T-helper 2 cell (primary cell): ENCODE measurements around the gene EVC2.
"Not testable (repeated sequence)": the region's sequence is repeated elsewhere in the genome, so short reads cannot be mapped to it uniquely, and the experiment has no call there.

ENCODE experiments used
- DNase-seq, 5 experiments: peaks; one replicate each; pipeline versions ENCODE4 v3.0.0 to v3.0.0-alpha.2; 2012 to 2022

EVC2 gene

DNA sequence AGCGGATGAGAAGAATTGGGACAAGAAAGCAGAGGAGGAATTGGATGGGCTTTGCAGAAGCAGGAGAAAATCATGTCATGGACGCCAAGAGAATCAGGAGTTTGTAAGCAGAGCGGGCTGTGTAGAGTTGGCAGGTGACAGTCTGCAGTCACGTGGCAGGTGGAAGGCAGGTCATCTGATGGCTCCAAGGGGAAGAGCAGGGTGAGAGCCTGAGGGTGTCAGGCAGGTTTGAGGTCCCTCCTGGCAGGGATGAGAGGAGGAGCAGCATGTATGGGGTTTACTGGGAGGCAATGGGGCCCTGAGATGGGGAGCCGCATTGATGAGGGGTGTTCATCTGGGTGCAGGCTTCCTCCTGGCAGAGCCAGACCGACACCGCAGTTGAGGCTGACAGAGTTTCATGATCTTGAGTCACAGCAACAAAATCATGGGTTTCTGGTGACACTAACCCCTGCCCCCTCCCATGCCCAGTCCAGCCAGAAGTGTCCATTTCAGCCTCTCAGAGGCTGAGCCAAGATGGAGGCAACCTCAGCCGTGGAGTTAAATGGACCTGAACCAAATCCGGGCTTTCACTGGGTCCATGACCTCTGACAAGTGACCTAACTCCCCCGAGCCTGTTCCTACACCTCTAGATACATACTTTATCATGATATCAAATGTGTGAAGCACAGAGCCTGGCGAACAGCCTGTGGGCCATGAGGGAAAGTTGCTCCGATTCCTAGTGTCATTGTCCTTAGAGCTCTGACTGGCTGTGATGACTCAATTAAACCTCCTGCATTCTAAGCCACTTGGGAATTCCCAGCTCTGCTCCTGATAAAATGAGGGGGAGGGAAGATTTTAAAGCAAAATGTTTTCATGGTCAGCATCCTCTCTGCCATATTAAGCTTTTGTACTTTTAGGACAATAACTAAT lies 38.7 kb upstream of the EVC2 start:
- no peak for DNase-seq

GRCh38 chr4:5746250-5746649 lies 37.9 kb upstream of the EVC2 start:
- no peak for DNase-seq

DNA sequence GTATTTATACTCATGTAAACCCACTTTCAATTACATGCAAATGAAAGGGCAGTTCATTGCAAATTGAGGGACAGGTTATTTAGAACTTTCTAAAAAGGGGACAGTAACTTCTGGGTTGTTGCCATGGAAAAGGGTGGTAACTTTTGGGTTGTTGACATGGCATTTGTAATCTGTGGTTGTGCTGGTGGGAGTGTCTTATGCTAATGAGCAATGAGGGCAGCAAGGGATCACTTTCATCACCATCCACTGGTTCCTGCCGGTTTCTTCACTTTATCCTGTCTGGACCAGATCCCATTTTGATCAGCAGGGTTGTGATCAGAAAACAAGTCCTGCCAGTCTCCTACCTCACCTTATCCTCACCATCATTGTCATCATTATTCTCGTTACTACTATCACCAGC lies 34.6 kb upstream of the EVC2 start:
- no peak for DNase-seq

DNA sequence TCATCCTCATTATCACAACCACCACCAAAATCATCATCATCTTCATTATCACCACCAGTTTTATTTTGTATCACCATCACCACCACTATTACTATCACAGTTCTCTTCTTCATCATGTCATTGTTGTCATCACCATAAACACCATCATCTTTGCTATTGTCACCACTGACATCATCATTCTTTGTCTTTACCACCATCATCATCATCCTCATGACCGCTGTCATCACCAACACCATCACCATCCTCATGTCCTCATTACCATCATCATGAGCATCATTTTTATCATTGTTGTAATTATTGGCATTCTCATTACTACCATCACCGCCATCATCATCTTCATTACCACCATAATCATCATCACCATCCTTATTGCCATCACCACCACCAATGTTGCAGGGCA lies 34.0 kb upstream of the EVC2 start:
- DNase-seq: no peak

- DNase-seq: no peak
Measured at GRCh38 chr4:5738061-5738460, 29.7 kb upstream of the EVC2 start.

GRCh38 chr4:5735463-5735862 lies 27.1 kb upstream of the EVC2 start:
- no peak for DNase-seq

- DNase-seq: no peak
Measured at GRCh38 chr4:5734853-5735252, 26.5 kb upstream of the EVC2 start.

- no peak for DNase-seq
Measured at GRCh38 chr4:5732158-5732557, 23.8 kb upstream of the EVC2 start.

- no peak for DNase-seq
Measured at GRCh38 chr4:5730993-5731990, 22.9 kb upstream of the EVC2 start.

- DNase-seq: no peak
Measured at GRCh38 chr4:5730436-5730835, 22.1 kb upstream of the EVC2 start.

DNA sequence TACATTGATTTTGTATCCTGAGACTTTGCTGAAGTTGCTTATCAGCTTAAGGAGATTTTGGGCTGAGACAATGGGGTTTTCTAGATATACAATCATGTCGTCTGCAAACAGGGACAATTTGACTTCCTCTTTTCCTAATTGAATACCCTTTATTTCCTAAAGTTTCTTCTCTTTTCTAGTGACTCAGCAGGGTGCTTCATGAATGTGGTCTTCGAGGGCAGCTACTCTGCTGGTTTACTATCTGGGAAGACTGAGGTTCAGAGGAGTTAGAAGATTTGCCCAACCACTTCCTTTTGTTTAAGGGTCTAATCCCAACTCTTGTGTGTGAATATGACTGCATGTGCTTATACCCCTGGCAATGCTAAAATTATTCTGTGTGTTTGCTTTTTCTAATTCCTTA lies 20.1 kb upstream of the EVC2 start:
- not testable (repeated sequence) for DNase-seq

DNA sequence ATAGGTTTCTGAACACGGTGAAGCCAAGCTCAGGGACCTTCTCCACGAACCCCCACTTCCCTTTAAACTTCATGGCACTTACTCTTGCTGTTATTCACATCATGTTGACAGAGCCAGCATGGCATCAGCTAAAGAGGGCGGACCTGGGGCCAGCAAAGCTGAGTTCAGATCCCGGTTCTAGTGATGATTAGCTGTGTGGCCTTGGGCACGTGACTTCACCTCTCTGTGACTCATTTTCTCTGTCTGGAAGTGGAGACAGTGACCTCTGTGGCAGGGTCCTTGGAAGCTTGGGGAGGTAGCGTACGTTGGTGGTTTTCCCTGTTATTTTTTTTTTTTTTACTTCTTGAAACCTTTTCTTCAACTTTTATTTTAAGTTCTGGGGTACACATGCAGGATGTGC lies 16.0 kb upstream of the EVC2 start:
- no peak for DNase-seq

DNA sequence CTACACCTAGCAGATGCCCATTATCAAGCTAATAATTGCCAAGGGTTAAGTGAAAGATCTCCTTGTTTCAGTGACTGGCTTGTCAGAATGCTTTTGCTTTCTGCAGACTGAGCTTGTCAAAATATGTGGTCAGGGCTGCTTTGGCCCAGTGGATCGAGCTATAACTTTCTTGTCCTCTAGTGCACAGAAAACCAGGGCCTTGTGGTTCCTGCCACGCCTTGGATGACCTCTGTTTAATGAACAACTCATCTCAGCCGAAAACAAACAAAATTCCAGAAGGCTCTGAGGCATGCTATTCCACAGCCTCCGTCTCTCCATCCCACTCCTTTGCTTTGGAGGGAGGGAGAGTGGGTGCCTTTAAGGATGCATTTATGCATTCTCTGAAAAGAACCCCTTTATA lies 14.0 kb upstream of the EVC2 start:
- no peak for DNase-seq

DNA sequence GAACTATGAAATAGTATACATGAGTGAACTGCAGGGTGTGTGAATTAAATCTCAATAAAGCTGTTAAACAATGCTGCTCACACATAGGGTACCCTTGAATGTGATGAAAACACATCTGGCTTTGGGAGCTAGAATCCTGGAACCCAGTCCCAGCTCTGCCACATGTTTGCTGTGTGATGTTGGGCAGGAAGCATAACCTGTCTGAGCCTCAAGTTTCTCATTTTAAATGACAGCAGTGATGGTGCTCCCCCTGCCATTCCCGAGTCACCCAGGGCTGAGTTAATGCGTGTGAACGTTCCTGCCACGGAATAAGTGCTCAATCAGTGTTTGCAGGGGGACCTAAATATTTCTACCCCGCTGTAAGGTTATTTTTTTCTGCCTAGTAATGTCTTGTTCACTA lies 13.6 kb upstream of the EVC2 start:
- no peak for DNase-seq

DNA sequence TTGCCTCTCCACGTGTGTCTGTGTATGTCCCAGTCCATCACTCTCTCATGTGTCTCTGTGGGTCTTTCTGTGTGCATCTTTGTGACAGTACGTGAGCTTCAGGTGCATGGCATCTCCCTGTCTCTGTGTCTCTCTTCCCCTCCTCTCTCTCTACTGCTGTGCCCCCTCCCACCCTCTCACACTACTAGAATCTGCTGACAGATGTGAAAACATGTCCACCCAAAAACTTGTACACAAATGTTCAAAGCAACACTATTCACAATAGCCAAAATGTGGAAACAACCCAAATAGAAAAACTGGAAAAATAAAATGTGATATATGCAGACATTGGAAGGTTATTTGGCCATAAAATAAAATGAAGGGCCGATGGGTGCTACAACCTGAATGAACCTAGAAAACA lies 12.6 kb upstream of the EVC2 start:
- no peak for DNase-seq

DNA sequence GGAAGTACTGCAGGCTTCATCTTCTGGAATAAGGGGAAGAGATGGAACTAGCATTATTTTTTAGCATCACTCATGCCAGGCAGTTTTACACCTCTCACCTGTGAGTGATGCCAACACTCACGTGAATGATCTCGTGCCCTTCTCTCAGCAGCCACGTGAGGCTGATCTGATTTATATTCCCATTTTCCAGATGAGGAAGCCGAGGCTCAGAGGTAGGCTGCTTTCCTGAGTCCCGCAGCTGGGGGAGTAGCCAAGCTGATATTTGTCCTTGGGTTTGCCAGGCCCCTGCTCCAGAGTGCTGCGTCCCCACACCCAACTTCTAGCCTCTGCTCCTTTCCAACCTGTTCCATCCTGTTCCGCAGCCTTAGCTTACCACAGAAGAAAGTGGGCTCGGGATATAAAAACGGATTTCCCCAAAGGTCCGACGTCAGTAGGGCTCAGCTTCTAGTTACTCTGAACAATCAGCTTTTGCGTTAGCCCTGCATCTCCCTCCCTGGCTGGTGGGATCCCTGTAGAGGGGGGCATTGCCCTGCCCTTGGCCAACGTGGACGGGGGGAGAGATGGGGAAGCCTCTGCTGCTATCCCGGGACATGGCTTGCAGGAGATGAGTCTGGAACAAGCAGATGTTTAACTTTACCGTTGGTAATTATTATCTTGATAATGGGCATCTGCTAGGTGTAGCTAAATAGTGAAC lies 11.9 kb upstream of the EVC2 start:
- no peak for DNase-seq

DNA sequence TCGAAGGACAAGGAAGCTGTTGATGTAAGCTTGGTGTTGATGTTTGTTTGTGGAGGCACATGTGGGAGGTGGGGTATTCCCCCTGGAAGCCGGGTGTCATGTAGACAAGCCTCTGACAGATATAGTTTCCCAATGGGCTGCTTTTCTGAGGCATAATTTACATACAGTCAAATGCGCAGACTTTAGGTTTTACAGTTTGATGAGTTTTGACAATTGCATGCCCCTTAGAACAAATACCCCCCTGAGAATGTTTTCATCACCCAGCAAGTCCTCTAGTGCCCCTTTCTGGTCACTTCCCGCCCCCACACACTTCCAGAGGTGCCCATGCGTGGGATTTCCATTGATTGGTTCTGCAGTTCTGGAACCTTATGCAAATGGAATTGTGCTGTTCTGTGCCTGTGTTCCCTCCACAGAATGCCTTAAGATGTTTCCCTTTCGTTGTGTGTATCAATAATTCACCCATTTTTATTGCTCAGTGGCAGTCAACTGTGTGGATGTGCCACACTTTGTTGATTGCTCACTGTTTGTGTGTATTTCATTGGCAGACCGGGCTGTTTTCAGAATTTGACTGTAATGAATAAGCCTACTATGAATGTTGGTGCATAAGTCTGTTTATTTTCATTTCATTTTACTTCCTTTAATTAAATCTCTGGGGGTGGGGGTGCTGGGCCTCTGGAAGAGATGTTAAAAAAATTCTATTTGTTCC lies 11.1 kb upstream of the EVC2 start:
- no peak for DNase-seq

GRCh38 chr4:5718411-5718810 lies 10.1 kb upstream of the EVC2 start:
- no peak for DNase-seq

DNA sequence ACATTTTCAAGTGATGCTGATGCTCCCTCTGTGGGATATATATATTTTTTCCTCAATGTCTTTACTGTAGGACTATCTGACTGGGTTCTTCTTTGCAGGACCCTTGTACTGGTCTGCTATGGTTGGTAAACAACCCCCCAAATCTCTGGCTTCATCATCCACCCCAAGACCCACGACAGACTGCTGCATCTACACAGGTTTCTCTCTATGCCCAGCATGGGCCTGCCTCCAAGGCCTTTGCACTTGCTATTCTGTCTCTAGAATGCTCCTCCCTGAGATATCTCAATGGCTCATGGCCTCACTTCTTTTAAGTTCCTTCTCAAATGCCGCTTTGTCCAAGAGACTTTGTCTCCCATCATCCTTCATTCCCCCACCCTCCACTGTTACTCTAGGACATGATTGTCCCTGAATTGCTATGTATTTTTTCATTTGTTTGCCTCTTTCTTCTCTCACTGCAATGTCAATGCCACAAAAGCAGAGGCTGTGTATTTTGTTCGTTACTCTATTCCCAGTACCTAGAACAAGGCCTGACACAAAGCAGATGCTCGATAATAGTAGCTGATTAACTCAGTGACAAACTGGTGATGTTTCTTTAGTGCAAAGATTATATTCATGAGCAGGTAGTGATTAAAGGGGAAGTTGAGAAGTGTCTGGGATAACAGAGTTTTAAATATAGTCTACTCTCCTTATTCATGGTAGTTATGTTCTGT lies 9.2 kb upstream of the EVC2 start:
- DNase-seq: no peak

GRCh38 chr4:5716391-5716790 lies 8.0 kb upstream of the EVC2 start:
- DNase-seq: no peak

DNA sequence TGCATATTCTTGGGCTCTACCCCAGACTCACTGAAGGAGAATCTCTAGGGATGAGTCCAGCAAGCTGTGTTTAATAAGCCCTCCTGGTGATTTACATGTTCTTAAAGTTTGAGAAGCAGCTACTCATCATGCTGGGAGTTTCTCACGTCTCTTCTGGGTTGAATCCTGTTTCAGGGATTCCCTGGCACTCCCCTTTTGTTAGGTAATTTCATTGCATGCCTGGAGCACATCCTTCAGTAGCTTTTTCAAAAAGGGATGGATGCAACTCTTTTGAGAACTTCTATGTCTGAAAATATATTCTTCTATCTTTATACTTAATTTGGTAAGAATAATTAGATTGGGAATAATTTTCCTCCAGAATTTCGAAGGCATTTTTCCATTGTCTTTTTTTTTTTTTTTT lies 7.0 kb upstream of the EVC2 start:
- no peak for DNase-seq

GRCh38 chr4:5713861-5714260 lies 5.5 kb upstream of the EVC2 start:
- no peak for DNase-seq
